Stimulated activated CD8-positive, alpha-beta memory T cell treated with anti-CD3 and anti-CD28 coated beads, Interleukin-2, amount 100 ng/mL, for 1 hour (primary cell): Measurements from ENCODE around the gene LUZP1.
"Not testable (repeated sequence)": the region's sequence is repeated elsewhere in the genome, so short reads cannot be mapped to it uniquely, and the experiment has no call there.

Source experiments
- DNase-seq, 2 donors: peaks; one replicate each; pipeline ENCODE4 v3.0.0-alpha.2; 2020; ENCODE audit warnings: low read depth in 2 of 2

The LUZP1 gene

GRCh38 chr1:23168445-23169194, at the start of gene LUZP1:
Gene LUZP1, minus strand, starts transcription at chr1:23168856.
- peak; percentile 85 to 86 for DNase-seq

GRCh38 chr1:23217421-23218115, 48.9 kb upstream of the LUZP1 start, which contains the start of gene HTR1D:
Gene HTR1D, minus strand, starts transcription at chr1:23217502. Its CDS starts 23,283 bp downstream, at chr1:23194219.
- no peak for DNase-seq

GRCh38 chr1:23216771-23217420, 48.2 kb upstream of the LUZP1 start:
- DNase-seq = peak in 1 of 2 donors; percentile 9

GRCh38 chr1:23215751-23216449, 47.2 kb upstream of the LUZP1 start:
- no peak for DNase-seq

GRCh38 chr1:23215291-23215690, 46.6 kb upstream of the LUZP1 start:
- no peak for DNase-seq

GRCh38 chr1:23214640-23215039, 46.0 kb upstream of the LUZP1 start:
- no peak for DNase-seq

- DNase-seq = no peak
Measured at GRCh38 chr1:23211955-23212354, 43.3 kb upstream of the LUZP1 start.

- DNase-seq = no peak
Measured at GRCh38 chr1:23210963-23211362, 42.3 kb upstream of the LUZP1 start.

GRCh38 chr1:23210351-23210785, 41.7 kb upstream of the LUZP1 start:
- DNase-seq = no peak

- DNase-seq = no peak
Measured at GRCh38 chr1:23209770-23210169, 41.1 kb upstream of the LUZP1 start.

- no peak for DNase-seq
Measured at GRCh38 chr1:23208527-23208926, 39.9 kb upstream of the LUZP1 start.

- not testable (repeated sequence) for DNase-seq
Measured at GRCh38 chr1:23207733-23208132, 39.1 kb upstream of the LUZP1 start.

GRCh38 chr1:23202263-23202749, 33.6 kb upstream of the LUZP1 start:
- DNase-seq = no peak

- DNase-seq = no peak
Measured at GRCh38 chr1:23200883-23201282, 32.2 kb upstream of the LUZP1 start.

GRCh38 chr1:23198373-23198772, 29.7 kb upstream of the LUZP1 start:
- DNase-seq = no peak

- DNase-seq = no peak
Measured at GRCh38 chr1:23196627-23197328, 28.1 kb upstream of the LUZP1 start.

- no peak for DNase-seq
Measured at GRCh38 chr1:23194119-23194984, 25.7 kb upstream of the LUZP1 start.

GRCh38 chr1:23193391-23194118, 24.9 kb upstream of the LUZP1 start:
- no peak for DNase-seq

- no peak for DNase-seq
Measured at GRCh38 chr1:23191199-23191598, 22.5 kb upstream of the LUZP1 start.
